Stimulated activated CD8-positive, alpha-beta memory T cell treated with anti-CD3 and anti-CD28 coated beads, Interleukin-15, amount 100 ng/mL, for 4 hours (primary cell): ENCODE data around the gene HYCC1.
"Not testable (repeated sequence)": the region's sequence is repeated elsewhere in the genome, so short reads cannot be mapped to it uniquely, and the experiment has no call there.

Experiments
- DNase-seq, 2 donors: peaks; one replicate each; pipeline ENCODE4 v3.0.0-alpha.2; 2020; ENCODE audit warnings: low read depth in 2 of 2

The HYCC1 gene

DNA sequence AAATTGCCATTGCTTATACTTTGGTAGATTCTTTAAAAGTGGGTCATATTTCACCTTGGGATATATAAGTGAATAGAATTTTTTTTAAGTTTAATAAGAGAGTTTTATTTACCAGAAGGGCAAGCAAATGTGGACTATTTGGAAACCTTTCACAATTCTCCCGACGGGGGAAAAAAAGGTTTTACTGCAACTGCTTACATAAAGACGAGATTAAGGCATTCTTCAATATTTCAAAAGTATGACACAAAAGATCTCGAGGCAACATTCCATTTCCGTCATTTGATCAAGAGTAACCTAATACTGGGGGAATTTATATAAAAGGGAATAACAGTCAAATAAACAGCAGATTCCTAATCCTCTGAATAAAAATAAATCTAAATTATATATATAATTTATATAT, 28.5 kb downstream of the HYCC1 start:
- DNase-seq = no peak

DNA sequence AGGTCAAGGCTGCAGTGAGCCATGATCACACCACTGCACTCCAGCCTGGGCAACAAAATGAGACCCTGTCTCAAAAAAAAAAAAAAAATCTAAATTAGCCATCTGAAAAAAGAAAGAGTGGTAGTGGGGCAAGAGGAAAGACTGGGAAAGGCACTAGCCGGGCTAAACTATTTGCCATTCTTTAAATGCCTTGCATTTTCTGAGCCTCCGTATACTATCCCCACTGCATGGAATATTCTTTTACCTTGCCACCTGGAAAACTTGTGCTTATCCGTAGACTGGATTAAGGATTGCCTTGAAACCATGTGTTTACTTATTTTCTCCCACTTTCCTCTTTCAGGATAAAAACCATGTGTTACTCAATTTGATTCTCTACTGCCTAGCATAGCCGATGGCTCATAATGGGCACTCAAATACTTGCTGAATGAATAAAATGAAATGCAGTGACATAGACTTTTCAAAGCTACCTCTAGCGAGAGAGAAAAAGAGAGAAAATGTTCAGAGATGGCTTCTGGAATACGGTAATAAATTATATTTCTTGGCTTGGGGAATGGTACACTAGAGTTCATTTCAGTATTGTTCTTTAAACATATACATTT, 30.6 kb downstream of the HYCC1 start:
- no peak for DNase-seq

DNA sequence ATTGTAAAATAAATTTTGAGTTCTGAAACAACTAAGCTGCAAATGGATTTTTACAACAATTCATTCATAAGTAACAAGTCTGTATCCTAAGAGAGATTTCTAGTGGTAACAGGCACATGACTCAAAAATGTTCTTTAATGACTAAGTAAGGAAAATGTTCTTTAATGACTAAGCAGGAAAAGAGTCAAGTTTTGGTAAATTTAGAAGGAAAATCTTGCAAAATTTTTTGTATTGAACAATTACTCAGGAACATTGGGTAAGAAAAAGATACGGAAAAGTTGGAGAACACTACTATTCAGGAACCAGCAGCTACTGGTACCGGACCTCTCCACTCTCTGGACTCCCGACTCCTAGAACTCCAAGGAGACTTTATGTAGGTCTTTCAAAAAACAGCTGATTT, 33.5 kb downstream of the HYCC1 start:
- no peak for DNase-seq

DNA sequence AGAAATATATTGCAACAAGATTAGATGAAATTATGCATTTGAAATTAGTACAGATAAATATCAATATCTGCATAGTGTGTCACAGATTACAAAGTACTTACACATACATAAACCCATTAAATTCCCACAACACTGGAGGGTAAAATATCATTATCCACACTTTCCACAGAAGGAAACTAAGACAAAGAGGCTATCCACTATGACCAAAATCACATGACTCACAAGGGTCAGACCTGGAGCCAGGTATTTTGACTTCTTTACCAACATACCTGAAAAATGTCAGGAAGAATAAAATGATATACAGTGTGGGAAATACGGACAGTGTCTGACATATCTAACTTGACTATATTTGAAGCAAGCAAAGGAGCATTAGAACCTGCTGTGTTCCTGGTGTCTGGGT, 34.1 kb downstream of the HYCC1 start:
- no peak for DNase-seq

DNA sequence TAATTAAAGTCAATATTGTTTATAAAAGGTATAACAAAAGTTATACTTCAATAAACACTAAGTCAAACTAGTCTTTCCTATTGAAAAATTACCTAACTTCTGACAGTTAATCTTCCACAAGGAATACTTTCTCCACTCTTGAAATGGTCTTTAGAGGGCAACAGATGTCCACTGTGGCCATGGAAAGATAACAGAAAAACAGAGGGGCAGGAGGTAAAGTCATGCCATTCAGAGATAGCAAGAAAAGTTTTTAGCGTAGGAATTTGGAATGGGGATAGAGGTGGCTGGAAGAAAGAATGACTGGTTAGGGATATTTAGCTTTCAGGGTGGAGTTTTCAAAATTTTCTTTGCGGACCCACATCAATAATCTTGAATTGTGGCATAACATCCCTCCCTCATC, 34.7 kb downstream of the HYCC1 start:
- no peak for DNase-seq

DNA sequence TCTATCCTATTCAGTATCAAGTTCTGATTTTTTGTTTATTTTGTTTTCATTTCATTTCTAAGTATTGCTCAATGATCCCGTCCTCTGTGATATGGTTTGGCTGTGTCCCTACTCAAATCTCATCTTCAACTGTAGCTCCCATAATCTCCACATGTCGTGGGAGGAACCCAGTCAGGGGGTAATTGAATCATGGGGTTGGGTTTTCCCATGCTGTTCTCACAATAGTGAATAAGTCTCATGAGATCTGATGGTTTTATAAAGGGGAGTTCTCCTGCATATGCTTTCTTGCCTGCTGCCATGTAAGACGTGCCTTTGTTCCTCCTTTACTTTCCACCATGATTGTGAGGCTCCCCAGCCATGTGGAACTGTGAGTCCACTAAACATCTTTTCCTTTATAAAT, 39.3 kb downstream of the HYCC1 start:
- DNase-seq = not testable (repeated sequence)

DNA sequence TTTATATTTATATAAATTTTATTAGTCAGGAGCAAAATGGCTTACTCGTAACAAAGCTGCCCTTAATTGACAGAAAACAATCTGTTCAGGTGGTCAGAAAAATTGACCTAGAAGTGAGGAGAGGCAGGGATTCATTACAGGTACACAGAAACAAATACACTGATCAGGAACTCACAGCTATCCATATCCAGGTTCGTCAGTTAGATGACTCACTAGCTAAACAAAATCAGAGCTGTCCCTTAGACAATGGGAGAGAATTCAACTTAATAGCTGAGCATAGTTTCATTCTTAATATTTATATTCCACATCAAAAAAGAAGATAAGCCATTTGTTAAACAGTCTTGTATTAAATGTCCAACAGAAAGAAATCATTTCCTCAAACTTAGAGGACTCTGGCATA, 41.7 kb downstream of the HYCC1 start:
- no peak for DNase-seq

DNA sequence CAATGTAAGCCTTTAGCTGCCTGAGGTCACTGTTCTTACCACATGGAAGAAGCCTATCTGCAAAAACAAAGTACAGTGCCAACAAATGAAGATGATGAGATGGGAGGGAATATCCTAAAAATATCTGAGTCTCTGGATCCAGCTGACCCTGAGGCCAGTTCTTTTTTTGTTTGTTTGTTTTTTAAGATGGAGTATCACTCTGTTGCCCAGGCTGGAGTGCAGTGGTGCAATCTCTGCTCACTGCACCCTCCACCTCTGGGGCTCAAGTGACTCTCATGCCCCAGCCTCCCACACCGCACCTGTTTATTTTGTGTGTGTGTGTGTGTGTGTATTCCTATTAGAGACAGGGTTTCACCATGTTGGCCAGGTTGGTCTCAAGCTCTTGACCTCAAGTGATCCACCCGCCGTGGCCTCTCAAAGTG, 44.9 kb downstream of the HYCC1 start:
- no peak for DNase-seq
